ENCODE measurements around the gene FGD6.

The FGD6 gene

GRCh38 chr12:95083471-95083870, 133.8 kb downstream of the FGD6 start:
- H3K9me3 Mint-ChIP-seq = no peaks in the 10 kb centered on the region
- no peaks in the 10 kb centered on the region for H3K36me3 Mint-ChIP-seq
- no peak overlapping the region for H3K4me3 Mint-ChIP-seq
- no peak overlapping the region for H3K27ac Mint-ChIP-seq
- H3K27me3 Mint-ChIP-seq = no peaks in the 10 kb centered on the region
- H3K4me1 Mint-ChIP-seq = no peaks in the 10 kb centered on the region

- H3K4me3 Mint-ChIP-seq = no peak overlapping the region
- H3K36me3 Mint-ChIP-seq = no peaks in the 10 kb centered on the region
- H3K27me3 Mint-ChIP-seq = no peaks in the 10 kb centered on the region
- H3K27ac Mint-ChIP-seq = no peak overlapping the region
- H3K9me3 Mint-ChIP-seq = no peaks in the 10 kb centered on the region
- H3K4me1 Mint-ChIP-seq = peaks cover 7% of the 10 kb centered on the region
Observed at GRCh38 chr12:95077341-95077740, 139.9 kb downstream of the FGD6 start.

GRCh38 chr12:95074766-95075165, 142.5 kb downstream of the FGD6 start:
- no peaks in the 10 kb centered on the region for H3K36me3 Mint-ChIP-seq
- H3K9me3 Mint-ChIP-seq = no peaks in the 10 kb centered on the region
- no peaks in the 10 kb centered on the region for H3K27me3 Mint-ChIP-seq
- peaks cover 16% of the 10 kb centered on the region for H3K4me1 Mint-ChIP-seq
- peak overlapping the region; percentile 32 for H3K27ac Mint-ChIP-seq
- H3K4me3 Mint-ChIP-seq = no peak overlapping the region

- Mint-ChIP-seq H3K27me3 (no peaks in the 10 kb centered on the region), H3K27ac (peak overlapping the region; percentile 95), H3K9me3 (no peaks in the 10 kb centered on the region), H3K36me3 (no peaks in the 10 kb centered on the region), H3K4me3 (peak overlapping the region; percentile 95), H3K4me1 (peaks cover 24% of the 10 kb centered on the region)
Observed at GRCh38 chr12:95073698-95074520, 143.4 kb downstream of the FGD6 start.

GRCh38 chr12:95072900-95073697, 144.2 kb downstream of the FGD6 start, which contains the start of gene NR2C1:
Gene NR2C1 (minus strand): TSS chr12:95073618. CDS start chr12:95067384, 6,234 bp downstream.
- peak within 1 kb of the TSS; percentile 95 for H3K4me3 Mint-ChIP-seq
- H3K27me3 Mint-ChIP-seq = no peaks in the 10 kb centered on the region
- peaks cover 2% of the 10 kb centered on the region for H3K36me3 Mint-ChIP-seq
- H3K27ac Mint-ChIP-seq = peak within 1 kb of the TSS; percentile 95
- no peaks in the 10 kb centered on the region for H3K9me3 Mint-ChIP-seq
- peaks cover 26% of the 10 kb centered on the region for H3K4me1 Mint-ChIP-seq

- peaks cover 33% of the 10 kb centered on the region for H3K4me1 Mint-ChIP-seq
- H3K27ac Mint-ChIP-seq = peak overlapping the region; percentile 35
- peaks cover 6% of the 10 kb centered on the region for H3K36me3 Mint-ChIP-seq
- no peaks in the 10 kb centered on the region for H3K27me3 Mint-ChIP-seq
- H3K9me3 Mint-ChIP-seq = no peaks in the 10 kb centered on the region
- H3K4me3 Mint-ChIP-seq = no peak overlapping the region
Observed at GRCh38 chr12:95070378-95070777, 146.9 kb downstream of the FGD6 start.

- H3K27me3 Mint-ChIP-seq = no peaks in the 10 kb centered on the region
- H3K4me1 Mint-ChIP-seq = peaks cover 30% of the 10 kb centered on the region
- no peak overlapping the region for H3K4me3 Mint-ChIP-seq
- H3K9me3 Mint-ChIP-seq = no peaks in the 10 kb centered on the region
- no peak overlapping the region for H3K27ac Mint-ChIP-seq
- H3K36me3 Mint-ChIP-seq = peaks cover 11% of the 10 kb centered on the region
Observed at GRCh38 chr12:95066091-95066855, 151.0 kb downstream of the FGD6 start.

- peaks cover 4% of the 10 kb centered on the region for H3K4me1 Mint-ChIP-seq
- peaks cover 10% of the 10 kb centered on the region for H3K36me3 Mint-ChIP-seq
- H3K27ac Mint-ChIP-seq = no peak overlapping the region
- no peaks in the 10 kb centered on the region for H3K27me3 Mint-ChIP-seq
- no peak overlapping the region for H3K4me3 Mint-ChIP-seq
- no peaks in the 10 kb centered on the region for H3K9me3 Mint-ChIP-seq
Observed at GRCh38 chr12:95060951-95061350, 156.3 kb downstream of the FGD6 start.

- Mint-ChIP-seq H3K4me3 (no peak overlapping the region), H3K9me3 (no peaks in the 10 kb centered on the region), H3K36me3 (peaks cover 12% of the 10 kb centered on the region)
Observed at GRCh38 chr12:95059984-95060383, 157.3 kb downstream of the FGD6 start.

GRCh38 chr12:95057424-95057823, 159.8 kb downstream of the FGD6 start:
- H3K9me3 Mint-ChIP-seq = no peaks in the 10 kb centered on the region
- H3K4me1 Mint-ChIP-seq = no peaks in the 10 kb centered on the region
- H3K4me3 Mint-ChIP-seq = no peak overlapping the region
- H3K27ac Mint-ChIP-seq = no peak overlapping the region
- no peaks in the 10 kb centered on the region for H3K27me3 Mint-ChIP-seq
- peaks cover 10% of the 10 kb centered on the region for H3K36me3 Mint-ChIP-seq

More at GRCh38 chr12:95059984-95060383, 157.3 kb downstream of the FGD6 start:
- Mint-ChIP-seq H3K27ac (no peak overlapping the region), H3K4me1 (peaks cover 4% of the 10 kb centered on the region), H3K27me3 (no peaks in the 10 kb centered on the region)

GRCh38 chr12:95055057-95055456, 162.2 kb downstream of the FGD6 start:
- Mint-ChIP-seq H3K4me3 (no peak overlapping the region), H3K36me3 (peaks cover 8% of the 10 kb centered on the region), H3K9me3 (no peaks in the 10 kb centered on the region), H3K27me3 (no peaks in the 10 kb centered on the region), H3K4me1 (no peaks in the 10 kb centered on the region), H3K27ac (no peak overlapping the region)

GRCh38 chr12:95054206-95054605, 163.1 kb downstream of the FGD6 start:
- no peak overlapping the region for H3K27ac Mint-ChIP-seq
- H3K4me1 Mint-ChIP-seq = no peaks in the 10 kb centered on the region
- H3K36me3 Mint-ChIP-seq = peaks cover 10% of the 10 kb centered on the region
- H3K9me3 Mint-ChIP-seq = no peaks in the 10 kb centered on the region
- H3K27me3 Mint-ChIP-seq = no peaks in the 10 kb centered on the region
- H3K4me3 Mint-ChIP-seq = no peak overlapping the region

- Mint-ChIP-seq H3K4me1 (no peaks in the 10 kb centered on the region), H3K27ac (no peak overlapping the region), H3K9me3 (no peaks in the 10 kb centered on the region), H3K36me3 (peaks cover 14% of the 10 kb centered on the region), H3K27me3 (no peaks in the 10 kb centered on the region), H3K4me3 (no peak overlapping the region)
Observed at GRCh38 chr12:95051241-95051640, 166.0 kb downstream of the FGD6 start.

GRCh38 chr12:95037906-95038305, 179.4 kb downstream of the FGD6 start:
- Mint-ChIP-seq H3K4me1 (peaks cover 33% of the 10 kb centered on the region), H3K27me3 (no peaks in the 10 kb centered on the region)

GRCh38 chr12:95034750-95035149, 182.5 kb downstream of the FGD6 start:
- peaks cover 20% of the 10 kb centered on the region for H3K4me1 Mint-ChIP-seq
- H3K36me3 Mint-ChIP-seq = peaks cover 7% of the 10 kb centered on the region
- no peaks in the 10 kb centered on the region for H3K9me3 Mint-ChIP-seq
- no peaks in the 10 kb centered on the region for H3K27me3 Mint-ChIP-seq
- H3K4me3 Mint-ChIP-seq = peak overlapping the region; percentile 26
- peak overlapping the region; percentile 62 for H3K27ac Mint-ChIP-seq

More at GRCh38 chr12:95037906-95038305, 179.4 kb downstream of the FGD6 start:
- H3K27ac Mint-ChIP-seq = no peak overlapping the region
- H3K36me3 Mint-ChIP-seq = peaks cover 12% of the 10 kb centered on the region
- H3K4me3 Mint-ChIP-seq = no peak overlapping the region
- H3K9me3 Mint-ChIP-seq = no peaks in the 10 kb centered on the region
